ENCODE data around the gene AZU1. TPM values are rescaled to one million over a fixed set of nuclear protein-coding genes. Genes with fewer than 3 reads are reported as not detected.

AZU1 gene
- total RNA-seq, 1 donor from 2014 or later = not detected

DNA sequence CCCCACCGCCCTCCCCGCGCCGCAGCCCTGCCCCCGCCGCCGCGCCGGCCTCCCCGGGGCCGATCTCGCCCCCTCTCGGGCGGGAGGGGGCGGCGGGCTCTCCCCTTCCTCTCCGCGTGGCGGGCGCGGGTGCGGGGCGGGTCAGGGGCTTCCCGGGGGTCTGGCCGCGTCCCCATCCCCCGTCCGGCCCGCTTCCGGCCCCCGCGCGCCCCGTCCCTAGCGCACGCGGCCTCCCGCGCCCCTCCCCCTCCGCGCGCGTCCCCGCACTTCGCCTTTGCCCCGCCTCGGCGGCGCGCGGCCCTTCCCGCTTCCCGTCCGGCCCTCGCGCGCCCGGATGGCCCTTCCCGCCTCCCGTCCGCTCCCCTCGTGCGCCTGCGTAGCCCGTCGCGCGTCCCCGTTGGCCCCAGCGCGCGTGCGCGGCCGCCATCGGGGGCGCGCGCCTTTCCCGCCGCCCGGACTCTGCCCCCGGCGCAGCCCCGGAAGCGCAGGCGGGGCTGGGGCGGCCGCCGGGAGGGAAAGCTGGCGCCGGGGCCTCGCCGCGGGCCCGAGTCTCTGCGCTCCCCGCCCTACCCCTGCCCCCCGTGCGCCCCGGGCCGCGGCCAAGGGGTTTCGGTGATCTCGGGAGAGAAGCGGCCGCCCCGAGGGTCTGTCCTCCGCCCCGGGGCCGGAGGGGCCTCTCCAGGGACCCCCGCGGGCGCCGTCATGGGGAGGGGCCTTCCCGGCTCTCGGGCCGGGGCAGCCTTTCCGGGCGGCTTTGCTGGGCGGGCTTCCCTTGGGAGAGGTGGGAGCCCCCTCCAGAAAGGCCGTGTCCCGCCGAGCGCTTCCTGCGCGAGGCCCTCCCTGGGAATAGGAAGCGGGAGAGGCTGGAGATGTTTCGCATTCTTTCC lies 29.9 kb upstream of the AZU1 start:
- DNase-seq (ENCODE audit: low read depth) = peak; percentile 37

DNA sequence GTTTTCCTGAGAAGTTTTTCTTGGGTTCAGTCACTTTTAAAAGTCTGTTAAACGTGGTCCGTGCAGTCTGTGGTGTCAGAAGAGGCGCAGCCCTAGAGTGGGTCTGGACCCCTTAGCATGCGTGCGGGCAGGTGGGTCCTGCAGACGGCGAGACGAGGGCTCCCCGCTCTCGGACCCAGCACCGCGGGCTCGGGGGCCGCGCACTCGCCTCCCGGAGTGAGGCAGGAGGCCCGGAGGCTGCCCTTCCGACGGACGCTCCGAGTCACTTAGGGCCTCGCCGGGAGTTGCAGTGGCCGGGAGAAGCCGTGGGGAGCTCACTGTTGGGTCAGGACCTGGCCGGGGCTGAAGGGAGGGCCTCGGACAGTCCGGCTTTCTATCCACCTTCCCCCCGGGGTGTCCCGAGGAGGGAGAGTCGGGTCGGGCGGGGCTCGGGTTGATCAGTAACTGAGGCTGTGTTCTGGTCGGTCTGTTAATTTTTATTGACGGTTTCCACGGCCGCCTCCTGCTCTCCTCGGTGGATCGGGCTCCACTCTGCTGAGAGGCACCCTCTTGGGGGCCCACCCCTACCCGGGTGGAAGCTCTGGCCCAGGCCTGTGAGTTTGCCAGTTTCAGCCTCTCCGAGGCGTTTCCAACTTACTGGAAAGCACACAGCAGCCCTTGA lies 29.1 kb upstream of the AZU1 start:
- DNase-seq (ENCODE audit: low read depth) = peak; percentile 36

DNA sequence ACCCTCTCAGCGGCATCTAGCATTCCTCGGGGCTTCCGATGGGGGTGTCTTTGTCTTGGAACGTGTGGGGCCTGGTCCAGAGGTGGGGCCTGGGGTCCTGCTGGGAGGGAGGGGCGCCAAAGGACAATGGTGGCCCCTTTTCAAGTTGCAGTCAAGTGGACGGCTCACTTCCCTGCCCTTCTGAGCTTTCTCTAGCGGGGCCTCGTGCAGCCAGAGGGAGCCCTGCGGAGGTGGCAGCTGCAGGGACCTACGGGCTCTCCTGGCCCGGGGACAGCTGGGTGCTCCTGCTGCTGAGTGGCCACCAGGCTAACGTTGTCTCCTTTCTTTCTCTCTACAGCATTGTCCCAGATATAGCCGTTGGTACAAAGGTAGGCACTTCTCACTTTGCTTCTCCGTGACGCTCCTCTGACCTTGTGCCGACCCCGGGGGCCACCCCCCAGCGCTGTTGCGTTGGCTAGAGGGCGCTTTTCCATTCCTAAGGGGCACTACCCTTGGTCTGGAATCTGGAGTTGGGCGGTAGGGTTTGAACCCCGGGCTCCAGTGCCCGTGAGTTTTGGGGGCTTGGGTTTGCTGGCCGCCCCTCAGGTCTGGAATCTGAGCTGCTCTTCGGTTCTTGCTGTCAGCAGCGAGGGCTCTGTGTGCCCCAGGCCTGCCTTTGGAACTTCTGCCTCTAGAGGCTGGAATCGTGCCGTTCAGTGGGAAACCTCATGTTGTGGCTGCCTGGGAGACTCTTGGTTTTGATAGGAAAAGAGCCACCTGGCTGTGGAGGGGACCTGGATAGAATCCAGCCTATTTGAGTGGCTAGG lies 28.4 kb upstream of the AZU1 start:
- no peak for DNase-seq (ENCODE audit: low read depth)

DNA sequence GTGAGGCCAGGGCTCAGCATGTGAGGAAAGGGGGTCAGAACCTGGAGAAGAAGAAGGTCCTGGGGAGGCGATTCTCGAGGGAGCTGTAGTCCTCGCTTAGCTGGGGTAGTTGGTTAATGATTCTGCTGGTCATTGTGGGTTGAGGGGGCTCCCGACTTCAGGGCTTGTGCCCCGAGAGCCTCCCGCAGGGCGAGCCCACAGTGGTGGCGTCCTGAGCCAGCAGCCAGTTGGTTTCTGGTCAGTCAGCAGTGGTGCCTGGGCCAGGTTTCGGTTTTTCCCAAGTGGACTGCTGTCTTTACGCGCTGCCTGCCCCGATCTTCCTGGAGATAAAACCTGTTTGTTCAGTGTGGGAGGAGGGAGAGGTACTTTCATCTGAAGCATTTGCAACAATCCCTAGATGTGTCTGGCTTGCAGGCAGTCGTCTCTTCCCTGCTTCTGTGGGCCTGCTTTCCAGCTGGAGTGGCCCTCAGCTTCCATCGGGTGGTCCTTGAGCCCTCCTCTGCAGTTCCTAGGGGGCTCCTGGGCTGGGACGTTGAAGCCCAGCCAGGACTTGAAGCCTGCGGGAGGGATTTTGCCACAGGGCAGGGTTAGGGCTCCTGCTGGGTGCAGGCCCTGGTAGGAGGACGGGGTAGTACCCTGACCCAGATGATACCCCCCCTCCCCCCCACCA lies 27.1 kb upstream of the AZU1 start:
- DNase-seq (ENCODE audit: low read depth) = peak; percentile 33

DNA sequence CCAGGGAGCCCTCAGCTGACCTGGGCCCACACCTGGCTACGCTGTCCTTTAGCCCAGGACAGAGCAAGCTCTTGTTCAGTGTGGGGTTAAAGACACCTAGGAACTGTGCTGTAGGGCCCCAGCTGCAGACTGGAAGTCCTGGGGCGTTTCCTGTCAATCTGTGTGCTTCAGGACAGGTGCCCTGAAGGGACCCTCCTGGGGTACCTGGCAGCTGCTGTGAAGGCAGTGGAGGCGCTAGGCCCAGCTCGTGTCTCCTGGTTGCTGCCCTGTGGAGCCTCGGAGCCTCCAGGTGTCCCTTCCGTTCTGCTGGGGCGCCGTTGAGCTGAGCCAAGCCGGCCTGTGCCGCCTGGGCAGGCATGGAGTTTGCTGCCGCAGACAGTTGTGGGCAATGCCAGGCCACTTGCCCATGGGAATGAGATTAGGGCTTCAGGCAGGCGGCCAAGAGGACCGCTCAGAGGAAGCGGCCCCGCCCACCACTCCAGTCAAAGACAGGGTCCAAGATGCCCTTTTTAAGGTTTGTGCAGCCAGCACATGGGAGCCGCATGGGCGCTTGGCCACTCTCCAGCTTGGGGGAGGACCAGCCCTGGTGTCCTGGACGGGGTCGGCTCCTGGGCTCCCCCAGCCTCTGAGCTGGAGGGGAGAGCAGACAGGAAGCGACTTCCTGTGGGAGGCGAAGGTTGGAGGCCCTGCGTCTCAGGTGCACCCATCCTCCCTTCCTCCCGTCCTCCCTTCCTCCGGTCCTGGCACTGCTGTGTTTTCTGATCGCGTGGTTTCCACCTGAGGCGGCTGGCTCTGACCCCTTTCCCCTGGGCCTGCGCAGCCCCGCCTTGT lies 26.4 kb upstream of the AZU1 start:
- DNase-seq (ENCODE audit: low read depth) = peak; percentile 35

DNA sequence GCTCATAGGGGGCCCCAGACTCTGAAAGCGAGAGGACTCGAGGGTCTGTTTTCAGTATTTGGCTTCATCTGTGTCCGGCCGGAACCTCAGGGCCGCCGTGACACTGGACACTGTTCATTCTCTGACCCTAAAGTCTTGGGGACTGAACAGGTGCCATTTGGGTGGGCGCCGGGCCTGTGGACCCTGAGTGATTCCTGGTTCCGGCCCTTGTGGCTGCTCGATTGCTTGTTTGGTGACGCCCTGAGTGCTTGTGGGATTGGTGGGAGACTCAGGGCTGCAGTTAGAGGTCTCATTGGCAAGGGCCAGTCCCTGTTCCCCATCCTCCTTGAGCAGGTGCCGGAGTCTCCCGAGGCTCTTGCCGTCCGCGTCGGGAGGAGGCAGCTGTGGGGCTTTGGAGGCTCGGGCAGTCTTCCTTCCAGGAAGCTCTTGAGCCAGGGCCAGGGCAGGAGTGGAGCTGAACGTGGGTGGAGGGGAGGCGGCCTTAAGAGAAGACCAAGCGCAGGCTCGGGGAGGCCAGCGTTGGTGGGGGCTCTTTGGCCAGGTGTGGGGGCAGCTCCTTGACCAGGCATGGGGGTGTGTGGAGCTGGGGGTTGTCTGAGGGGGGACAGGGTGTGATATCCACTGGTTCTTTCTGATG lies 25.7 kb upstream of the AZU1 start:
- no peak for DNase-seq (ENCODE audit: low read depth)

DNA sequence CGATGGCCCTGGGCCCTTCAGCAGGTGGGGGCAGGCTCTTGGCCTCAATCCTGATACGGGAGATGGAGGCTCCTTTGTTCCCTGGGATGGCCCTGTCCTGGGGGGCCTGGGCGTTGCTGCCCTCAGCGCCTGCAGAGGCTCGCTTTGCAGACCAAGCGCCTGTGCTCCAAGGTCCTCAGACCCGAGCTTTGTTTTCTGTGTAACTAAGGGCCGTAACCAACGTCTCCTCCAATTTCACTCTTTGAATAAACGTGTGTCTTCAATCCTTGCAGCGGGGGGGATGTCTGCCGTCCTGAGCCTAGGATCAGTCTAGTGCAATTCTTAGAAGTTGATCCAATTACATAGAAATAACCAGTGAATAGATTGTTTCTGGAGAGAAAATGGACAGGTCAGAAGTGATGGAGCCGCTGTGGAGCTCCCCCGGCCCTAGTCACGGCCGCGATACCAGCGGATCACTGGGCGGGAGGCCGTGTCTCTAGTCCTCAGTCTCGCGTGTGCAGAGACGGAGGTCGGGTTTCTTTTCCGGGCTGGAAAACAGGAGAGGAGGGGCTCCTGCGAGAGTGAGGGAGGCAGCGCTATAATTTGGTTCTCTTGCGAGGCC lies 25.0 kb upstream of the AZU1 start:
- DNase-seq (ENCODE audit: low read depth) = no peak

DNA sequence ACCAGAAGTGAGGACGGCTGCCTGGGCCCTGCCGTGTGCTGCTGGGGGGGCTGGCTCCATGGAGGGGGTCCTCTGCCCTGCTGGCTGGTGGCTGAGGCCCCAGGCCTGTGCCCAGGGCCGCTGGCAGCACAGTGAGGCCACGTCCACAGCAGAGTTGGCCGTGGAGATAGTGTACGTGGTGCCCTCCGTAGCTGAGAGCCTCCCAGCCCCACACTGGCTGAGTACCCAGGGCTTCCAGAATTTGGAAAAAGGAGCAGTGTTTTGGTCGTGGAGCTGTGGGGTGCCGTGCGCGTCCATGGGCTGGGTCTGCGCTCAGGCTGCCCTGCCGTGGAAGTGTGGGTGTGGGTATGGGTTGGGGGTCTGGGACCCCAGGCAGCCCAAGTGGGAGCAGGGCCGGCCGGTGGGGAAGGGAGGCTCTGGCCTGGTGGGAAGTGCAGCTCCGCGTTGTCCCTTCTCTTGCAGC lies 24.5 kb upstream of the AZU1 start:
- no peak for DNase-seq (ENCODE audit: low read depth)

DNA sequence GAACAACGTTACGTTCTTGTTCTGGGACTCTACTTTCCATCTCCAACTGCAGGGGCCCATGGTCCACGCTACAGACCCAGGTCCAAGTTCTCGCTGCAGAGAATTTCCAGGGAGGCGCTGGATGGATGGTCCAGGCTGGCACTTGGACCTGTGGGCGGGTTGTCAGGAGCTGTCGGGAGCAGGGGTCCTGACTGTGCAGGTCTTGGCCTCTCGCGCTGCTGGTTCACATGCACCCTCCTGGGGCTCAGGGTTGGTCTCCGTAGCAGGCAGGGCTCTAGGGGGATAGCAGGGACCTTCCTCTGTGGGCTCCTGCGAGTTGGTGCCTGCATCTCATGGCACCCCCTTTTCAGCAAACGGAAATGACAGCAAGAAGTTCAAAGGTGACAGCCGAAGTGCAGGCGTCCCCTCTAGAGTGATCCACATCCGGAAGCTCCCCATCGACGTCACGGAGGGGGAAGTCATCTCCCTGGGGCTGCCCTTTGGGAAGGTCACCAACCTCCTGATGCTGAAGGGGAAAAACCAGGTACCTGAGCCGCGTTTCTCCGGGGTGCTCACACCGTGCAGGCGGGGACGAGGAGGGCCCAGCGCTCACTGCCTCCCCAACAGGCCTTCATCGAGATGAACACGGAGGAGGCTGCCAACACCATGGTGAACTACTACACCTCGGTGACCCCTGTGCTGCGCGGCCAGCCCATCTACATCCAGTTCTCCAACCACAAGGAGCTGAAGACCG lies 23.8 kb upstream of the AZU1 start:
- DNase-seq (ENCODE audit: low read depth) = no peak

DNA sequence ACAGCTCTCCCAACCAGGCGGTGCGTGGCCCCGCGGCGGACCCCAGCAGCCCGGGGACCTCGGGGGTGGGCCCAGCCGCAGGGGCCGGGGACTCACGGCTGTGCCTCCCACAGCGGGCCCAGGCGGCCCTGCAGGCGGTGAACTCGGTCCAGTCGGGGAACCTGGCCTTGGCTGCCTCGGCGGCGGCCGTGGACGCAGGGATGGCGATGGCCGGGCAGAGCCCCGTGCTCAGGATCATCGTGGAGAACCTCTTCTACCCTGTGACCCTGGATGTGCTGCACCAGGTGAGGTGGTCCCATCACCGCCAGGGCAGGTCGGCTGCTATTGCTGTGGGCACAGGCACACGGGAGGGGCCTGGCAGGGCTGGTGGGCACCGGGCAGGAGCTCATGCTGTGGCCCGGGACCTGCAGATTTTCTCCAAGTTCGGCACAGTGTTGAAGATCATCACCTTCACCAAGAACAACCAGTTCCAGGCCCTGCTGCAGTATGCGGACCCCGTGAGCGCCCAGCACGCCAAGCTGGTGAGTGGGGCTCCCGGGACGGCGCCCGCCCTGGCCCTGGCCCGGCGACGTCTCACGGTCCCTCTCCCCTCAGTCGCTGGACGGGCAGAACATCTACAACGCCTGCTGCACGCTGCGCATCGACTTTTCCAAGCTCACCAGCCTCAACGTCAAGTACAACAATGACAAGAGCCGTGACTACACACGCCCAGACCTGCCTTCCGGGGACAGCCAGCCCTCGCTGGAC lies 23.0 kb upstream of the AZU1 start:
- DNase-seq (ENCODE audit: low read depth) = no peak

DNA sequence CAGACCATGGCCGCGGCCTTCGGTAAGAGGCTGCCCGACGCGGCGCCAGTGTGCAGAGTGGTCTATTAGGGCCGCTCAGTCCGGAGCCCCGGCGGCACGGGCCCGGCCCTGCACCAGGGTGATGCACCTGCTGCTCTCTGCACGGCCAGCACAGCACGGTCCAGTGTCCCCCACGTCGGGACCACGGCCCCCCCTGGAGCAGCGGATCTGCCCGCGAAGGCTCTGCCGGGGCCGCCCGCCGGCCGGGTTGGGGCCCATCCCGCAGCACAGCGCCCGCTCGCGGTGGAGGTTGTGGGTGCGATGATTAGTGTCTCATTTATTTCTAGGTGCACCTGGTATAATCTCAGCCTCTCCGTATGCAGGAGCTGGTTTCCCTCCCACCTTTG lies 22.5 kb upstream of the AZU1 start:
- DNase-seq (ENCODE audit: low read depth) = no peak

DNA sequence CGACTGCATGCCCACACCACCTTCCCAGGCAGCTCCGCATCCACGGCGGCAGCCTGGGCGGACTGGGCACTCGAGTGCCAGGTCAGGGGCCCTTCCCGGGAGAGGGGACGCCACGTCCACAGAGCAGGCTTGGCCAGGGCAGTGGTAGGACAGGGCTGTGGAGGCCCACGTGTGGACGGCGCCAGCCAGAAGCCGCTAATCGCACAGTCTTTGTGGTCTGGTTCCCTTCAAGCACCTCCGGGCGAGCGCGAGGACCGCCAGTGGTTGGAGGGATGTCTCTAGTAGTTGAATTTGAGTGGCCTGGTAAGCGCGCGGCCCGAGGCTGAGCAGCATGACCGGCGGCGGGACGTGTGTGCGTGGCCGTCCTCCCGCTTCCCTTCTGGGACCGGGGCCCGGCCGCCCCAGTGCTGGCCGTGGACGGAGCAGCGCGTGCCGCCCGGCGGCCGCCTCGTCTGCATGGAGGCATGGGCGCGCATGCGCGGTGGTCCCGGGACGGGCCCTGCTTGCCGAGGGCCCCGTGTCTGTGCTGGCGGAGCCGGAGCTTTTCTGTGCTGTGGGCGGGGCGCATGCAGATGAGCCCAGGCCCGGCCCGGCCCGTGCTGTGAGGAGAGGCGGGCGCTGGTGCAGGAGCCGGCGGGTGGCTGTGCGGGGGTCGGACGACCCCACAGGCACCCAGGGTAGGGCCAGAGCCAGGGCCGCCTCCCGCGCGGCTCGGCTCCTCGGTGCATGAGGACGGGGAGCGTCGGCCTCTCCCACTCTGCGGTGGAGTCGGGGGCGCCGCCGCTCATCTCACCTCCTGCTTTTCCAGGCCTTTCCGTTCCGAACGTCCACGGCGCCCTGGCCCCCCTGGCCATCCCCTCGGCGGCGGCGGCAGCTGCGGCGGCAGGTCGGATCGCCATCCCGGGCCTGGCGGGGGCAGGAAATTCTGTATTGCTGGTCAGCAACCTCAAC lies 21.8 kb upstream of the AZU1 start:
- DNase-seq (ENCODE audit: low read depth) = no peak

DNA sequence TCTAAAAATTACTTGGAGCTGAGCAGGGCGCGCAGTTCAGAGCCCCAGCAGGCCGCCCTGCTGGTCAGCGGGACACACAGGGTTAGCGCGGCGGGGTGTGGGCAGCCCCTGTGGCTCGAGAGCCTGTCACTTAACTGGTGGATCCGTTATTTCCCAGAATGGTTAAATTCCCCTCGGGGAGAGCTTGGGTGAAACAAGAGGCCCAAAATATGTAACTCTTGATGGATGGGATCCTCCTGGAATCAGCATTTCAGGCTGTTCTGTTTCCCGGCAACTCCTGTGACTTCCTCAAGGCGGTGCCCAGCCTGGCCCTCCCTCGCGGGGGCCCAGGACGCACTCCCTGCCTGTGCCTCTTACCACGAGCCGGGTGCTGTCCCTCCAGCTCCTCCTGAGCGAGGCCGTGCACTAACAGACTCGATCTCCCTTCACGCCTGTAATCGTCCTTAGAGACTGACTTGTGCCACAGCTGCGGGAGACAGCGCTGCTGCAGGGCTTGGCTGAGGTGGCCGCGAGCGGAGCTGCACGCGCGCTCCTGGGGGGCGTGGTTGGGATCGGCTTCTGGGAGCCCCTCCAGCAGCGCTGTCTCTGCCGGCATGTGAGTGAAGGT lies 20.7 kb upstream of the AZU1 start:
- no peak for DNase-seq (ENCODE audit: low read depth)

DNA sequence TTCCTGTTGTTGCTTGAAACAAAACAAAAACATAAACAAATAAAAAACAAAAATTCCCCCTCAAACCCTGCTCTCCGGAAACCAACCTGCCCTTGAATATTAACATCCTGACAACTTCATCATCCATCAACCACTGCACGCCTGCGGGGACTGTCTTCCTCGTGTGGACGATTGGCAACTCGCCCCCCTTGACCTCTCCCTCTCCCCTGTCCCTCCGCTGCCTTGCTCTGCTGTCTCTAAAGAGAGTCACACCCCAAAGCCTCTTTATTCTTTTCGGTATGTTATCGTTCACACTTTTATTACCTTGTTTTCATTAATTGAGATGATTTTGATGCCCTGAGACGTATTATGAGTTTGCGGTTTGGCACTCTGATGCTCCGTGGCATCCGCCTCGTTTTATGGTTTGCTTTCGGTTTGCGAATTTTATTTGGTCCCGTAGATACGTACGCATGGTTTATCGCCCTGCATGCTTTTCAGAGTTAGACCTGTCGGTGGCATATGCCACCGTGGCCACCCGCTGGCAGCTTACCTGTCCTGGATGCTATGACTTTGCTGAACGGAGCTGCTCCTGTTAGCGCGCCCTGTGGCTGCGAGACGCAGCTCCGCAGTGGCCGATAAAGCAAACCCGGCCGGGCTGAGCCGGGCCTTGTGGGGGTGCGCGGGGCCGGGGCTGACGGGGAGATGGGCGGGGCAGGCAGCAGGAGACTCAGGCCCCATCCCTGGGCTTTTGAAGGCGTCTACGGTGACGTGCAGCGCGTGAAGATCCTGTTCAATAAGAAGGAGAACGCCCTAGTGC lies 19.8 kb upstream of the AZU1 start:
- DNase-seq (ENCODE audit: low read depth) = no peak

DNA sequence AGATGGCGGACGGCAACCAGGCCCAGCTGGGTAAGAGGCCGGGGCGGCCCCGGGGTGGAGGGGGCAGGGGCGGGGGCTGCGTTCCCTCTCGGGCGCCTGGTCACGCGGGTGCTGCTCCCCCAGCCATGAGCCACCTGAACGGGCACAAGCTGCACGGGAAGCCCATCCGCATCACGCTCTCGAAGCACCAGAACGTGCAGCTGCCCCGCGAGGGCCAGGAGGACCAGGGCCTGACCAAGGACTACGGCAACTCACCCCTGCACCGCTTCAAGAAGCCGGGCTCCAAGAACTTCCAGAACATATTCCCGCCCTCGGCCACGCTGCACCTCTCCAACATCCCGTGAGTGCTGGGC lies 19.2 kb upstream of the AZU1 start:
- no peak for DNase-seq (ENCODE audit: low read depth)

Measured in renal cortical epithelial cell (primary cell).